HepG2 (cell line): Measurements from ENCODE around the gene SLIT3. TPM values are rescaled to one million over a fixed set of nuclear protein-coding genes. Genes with fewer than 3 reads are reported as not detected.

Experiments
- ATAC-seq: fragments of 200-7000 bp; cut with Tn5 transposase; 3 replicates; pipeline ENCODE4 v1.9.1; 2020; ENCODE audit warnings: mild to moderate bottlenecking, moderate library complexity
- BruUV-seq: library from RNA; stranded (reverse); fragments of 400-500 nt; replicated peaks from 2 replicates; lab custom pipeline; 2021; lab: Mats Ljungman, UMichigan
- CTCF ChIA-PET: fragments of 300-600 bp; formaldehyde crosslinking; extraction: SDS; loops from one replicate; lab custom pipeline; 2021; ENCODE audit warnings: low total read pairs, inconsistent platforms, low intra/inter-chr PET ratio; lab: Yijun Ruan, JAX
- POLR2A ChIA-PET: fragments of 350-600 bp; sonication (Branson Sonifier 250); formaldehyde crosslinking; loops from one replicate; lab custom pipeline; 2020; ENCODE audit warnings: antibody characterized with exemption, inconsistent platforms; lab: Yijun Ruan, JAX
- DNase-seq: peaks from one replicate; pipeline ENCODE4 v3.0.0-alpha.2; 2015; ENCODE audit warnings: low spot score
- FAIRE-seq: peaks from 3 replicates; lab custom pipeline; 2011; peaks lifted over from hg19 to GRCh38; lab: Jason Lieb, UNC
- H2AFZ ChIP-seq: one replicate; pipeline ENCODE4 v1.6.1; 2011; ENCODE audit warnings: low read length, inconsistent platforms
- H3K27ac ChIP-seq: fragments of 300-600 bp; 3 replicates; pipeline ENCODE4 v1.8.0; 2011; ENCODE audit warnings: mixed run types, mild to moderate bottlenecking, mixed read lengths, low read length, inconsistent platforms; ENCODE audit not compliant: insufficient read depth; ENCODE audit errors: extremely low read length
- H3K27me3 ChIP-seq, 2 experiments: fragments of 200-600 bp in 1 of 2; 2 replicates in 1 of 2; 3 replicates in 1 of 2; pipeline versions ENCODE4 v1.6.0 to v1.8.0; 2011; ENCODE audit warnings: low read length in 2 of 2, mild to moderate bottlenecking in 2 of 2, moderate library complexity in 2 of 2, inconsistent platforms in 1 of 2; ENCODE audit not compliant: insufficient read depth in 2 of 2, control insufficient read depth in 1 of 2
- H3K36me3 ChIP-seq, 2 experiments: fragments of 200-600 bp in 1 of 2; replicated peaks in 1 of 2; 2 replicates in 1 of 2; 3 replicates in 1 of 2; pipeline versions ENCODE4 v1.5.1 to v1.8.0; 2011; ENCODE audit warnings: low read length in 2 of 2, inconsistent platforms in 1 of 2; ENCODE audit not compliant: insufficient read depth in 2 of 2, control insufficient read depth in 1 of 2
- H3K4me1 ChIP-seq: 2 replicates; pipeline ENCODE4 v1.5.1; 2012; ENCODE audit warnings: low read length, inconsistent platforms; ENCODE audit not compliant: insufficient read depth
- H3K4me2 ChIP-seq: 2 replicates; pipeline ENCODE4 v1.6.0; 2011; ENCODE audit warnings: low read depth, low read length, inconsistent platforms
- H3K4me3 ChIP-seq, 3 experiments: fragments of 200-600 bp in 1 of 3; sonication (generic), shearing (Covaris generic) in 1 of 3; replicated peaks in 1 of 3; 2 replicates each; pipeline ENCODE4 v1.5.1; 2011 to 2016; ENCODE audit warnings: low read length in 3 of 3, inconsistent platforms in 2 of 3, low read depth in 2 of 3, mild to moderate bottlenecking in 2 of 3, control low read depth in 1 of 3, mixed read lengths in 1 of 3; ENCODE audit not compliant: insufficient read depth in 1 of 3
- H3K79me2 ChIP-seq: one replicate; pipeline ENCODE4 v1.6.1; 2011; ENCODE audit warnings: low read length, inconsistent platforms; ENCODE audit not compliant: insufficient read depth
- H3K9ac ChIP-seq: 2 replicates; pipeline ENCODE4 v1.6.0; 2011; ENCODE audit warnings: mild to moderate bottlenecking, low read depth, low read length, inconsistent platforms; ENCODE audit not compliant: insufficient read depth
- H3K9me3 ChIP-seq: 2 replicates; pipeline ENCODE4 v1.5.1; 2012; ENCODE audit warnings: mild to moderate bottlenecking, low read length
- H4K20me1 ChIP-seq: 2 replicates; pipeline ENCODE4 v1.6.0; 2011; ENCODE audit warnings: inconsistent platforms, mild to moderate bottlenecking, low read length, moderate library complexity; ENCODE audit not compliant: insufficient read depth
- ATF1 ChIP-seq: IDR thresholded peaks from 2 replicates; pipeline ENCODE4 v1.6.1; 2016; ENCODE audit warnings: mild to moderate bottlenecking, control low read depth
- CCDC6 ChIP-seq: sonication (generic); formaldehyde crosslinking; IDR thresholded peaks from 2 replicates; pipeline ENCODE4 v1.8.1; 2022; ENCODE audit warnings: mild to moderate bottlenecking, missing genetic modification reagents, moderate library complexity
- CREB1 ChIP-seq, 2 experiments: fragments of 450-650 bp in 1 of 2; IDR thresholded peaks; 2 replicates each; pipeline ENCODE4 v1.6.1; 2016 to 2017; ENCODE audit warnings: control low read depth in 1 of 2, mild to moderate bottlenecking in 1 of 2, missing compliant biosample characterization in 1 of 2, missing genetic modification characterization in 1 of 2
- GABPB1 ChIP-seq: IDR thresholded peaks from 2 replicates; pipeline ENCODE4 v1.6.1; 2016; ENCODE audit warnings: mild to moderate bottlenecking, missing genetic modification reagents, moderate library complexity, missing compliant biosample characterization
- MXD4 ChIP-seq: IDR thresholded peaks from 2 replicates; pipeline ENCODE4 v1.6.1; 2016; ENCODE audit warnings: mild to moderate bottlenecking, missing biosample characterization, missing genetic modification reagents
- SIN3B ChIP-seq: fragments of 150-350 bp; IDR thresholded peaks from 2 replicates; pipeline ENCODE4 v1.6.1; 2014; ENCODE audit warnings: low read length
- THYN1 ChIP-seq: sonication (generic); formaldehyde crosslinking; IDR thresholded peaks from 2 replicates; pipeline ENCODE4 v1.8.1; 2023; ENCODE audit warnings: low read depth, mild to moderate bottlenecking, moderate library complexity, missing genetic modification reagents, borderline replicate concordance
- ZMYM4 ChIP-seq: sonication (generic); formaldehyde crosslinking; IDR thresholded peaks from 2 replicates; pipeline ENCODE4 v1.8.1; 2023; ENCODE audit warnings: mild to moderate bottlenecking, missing genetic modification reagents
- ZNF180 ChIP-seq: sonication (generic); formaldehyde crosslinking; IDR thresholded peaks from 2 replicates; pipeline ENCODE4 v1.4.0; 2020; ENCODE audit warnings: low read depth, missing genetic modification reagents, borderline replicate concordance
- ZNF230 ChIP-seq: sonication (generic); formaldehyde crosslinking; IDR thresholded peaks from 2 replicates; pipeline ENCODE4 v1.4.0; 2020; ENCODE audit warnings: mild to moderate bottlenecking, missing genetic modification reagents
- ZNF512B ChIP-seq: sonication (generic); formaldehyde crosslinking; IDR thresholded peaks from 2 replicates; pipeline ENCODE4 v1.5.1; 2020; ENCODE audit warnings: missing genetic modification reagents, mild to moderate bottlenecking, borderline replicate concordance
- WGBS: methylation state at CpG from one replicate; pipeline ENCODE4 v1.1.6; 2017; ENCODE audit warnings: low lambda C conversion rate; 5-methylcytosine and 5-hydroxymethylcytosine counted together
- in situ Hi-C: cut with HindIII; loops from 2 replicates; pipeline ENCODE4 v1.10.0; 2017; ENCODE audit warnings: low pct_unique_long_range_greater_than_20kb; ENCODE audit not compliant: extremely low pct_ligation_motif_present
- intact Hi-C: fragments of 100-400 bp; cut with micrococcal nuclease; formaldehyde crosslinking; loops from one replicate; pipeline ENCODE4 v1.10.0; 2022; ENCODE audit not compliant: unreplicated experiment
- polyA plus RNA-seq, 8 experiments: library from polyadenylated mRNA; depleted of rRNA in 3 of 8; stranded (reverse) in 7 of 8; unstranded in 1 of 8; fragments of >200 nt; fragmentation: Illumina TruSeq in 4 of 8; extraction: Trizol in 4 of 8; gene quantifications; 2 replicates each; pipeline versions ENCODE4 v1.2.1 to v1.2.3, GENCODE V29; 2011 to 2016; ENCODE audit warnings: low read depth in 4 of 8, missing spikeins in 1 of 8, mixed read lengths in 1 of 8; ENCODE audit not compliant: insufficient read depth in 1 of 8
- total RNA-seq, 5 experiments: library from RNA; depleted of rRNA; stranded (reverse); fragments of >200 nt; fragmentation: Illumina TruSeq; extraction: Trizol; gene quantifications; 2 replicates each; pipeline ENCODE4 v1.2.3, GENCODE V29; 2016; ENCODE audit warnings: low read depth in 1 of 5
- TF ChIP-seq, protein P1 (sequence below): sonication (generic); formaldehyde crosslinking; IDR thresholded peaks from 2 replicates; pipeline ENCODE4 v1.8.1; 2023; ENCODE audit warnings: missing genetic modification reagents, inconsistent platforms, borderline replicate concordance

The SLIT3 gene
- total and polyA plus RNA-seq, 2 of the 13 experiments (the other 11 are each of a cell fraction or from before 2014, with no cell fraction given), result not detected

- ChIA-PET CTCF (no interaction called here), POLR2A (no interaction called here)
- no peak overlapping the region for H2AFZ ChIP-seq
- no peaks in the 10 kb centered on the region; a peak in 1 of 5 replicates for H3K27me3 ChIP-seq
- intact Hi-C loops (no loop called here), in situ Hi-C loops (no loop called here)
- BruUV-seq, result no TSS peak
- no peaks in the 10 kb centered on the region for H3K79me2 ChIP-seq
- TF ChIP-seq CREB1 (IDR thresholded peaks at IDR 0.05) (0 out of 2 replicates have a peak, but pooled peaks have one; percentile 3), CREB1 (CRISPR knock-in tag; IDR thresholded peaks at IDR 0.05) (no peak), THYN1 (no peak), ATF1 (no peak)
- ATAC-seq (no peak), FAIRE-seq (no peak), DNase-seq (no peak)
- no peak overlapping the region for H3K4me3 ChIP-seq
- no peaks in the 10 kb centered on the region for H3K9me3 ChIP-seq
- H3K27ac ChIP-seq, result no peak overlapping the region
- no peaks in the 10 kb centered on the region for H4K20me1 ChIP-seq
- H3K9ac ChIP-seq, result no peak overlapping the region
- WGBS, result 0% methylated on average over 2 of the region's 4 CpGs
- no peaks in the 10 kb centered on the region for H3K4me1 ChIP-seq
- no peaks in the 10 kb centered on the region; a peak in 1 of 5 replicates for H3K36me3 ChIP-seq
- H3K4me2 ChIP-seq, result no peak overlapping the region
Observed at GRCh38 chr5:169291877-169292276, 9.1 kb downstream of the SLIT3 start.

GRCh38 chr5:169290895-169291294 is 10.0 kb downstream of the SLIT3 start:
- BruUV-seq, result no TSS peak
- POLR2A ChIA-PET, result no interaction called here
- no peaks in the 10 kb centered on the region for H3K79me2 ChIP-seq
- WGBS, result 10% methylated on average over 6 of the region's 6 CpGs
- no peak for TF ChIP-seq CCDC6 (CRISPR knock-in tag)
- TF ChIP-seq SIN3B, result no peak
- no peak for TF ChIP-seq ZNF230 (CRISPR knock-in tag)
- TF ChIP-seq GABPB1 (CRISPR knock-in tag), result no peak
- no peak for TF ChIP-seq ZMYM4 (CRISPR knock-in tag)
- TF ChIP-seq, protein P1, sequence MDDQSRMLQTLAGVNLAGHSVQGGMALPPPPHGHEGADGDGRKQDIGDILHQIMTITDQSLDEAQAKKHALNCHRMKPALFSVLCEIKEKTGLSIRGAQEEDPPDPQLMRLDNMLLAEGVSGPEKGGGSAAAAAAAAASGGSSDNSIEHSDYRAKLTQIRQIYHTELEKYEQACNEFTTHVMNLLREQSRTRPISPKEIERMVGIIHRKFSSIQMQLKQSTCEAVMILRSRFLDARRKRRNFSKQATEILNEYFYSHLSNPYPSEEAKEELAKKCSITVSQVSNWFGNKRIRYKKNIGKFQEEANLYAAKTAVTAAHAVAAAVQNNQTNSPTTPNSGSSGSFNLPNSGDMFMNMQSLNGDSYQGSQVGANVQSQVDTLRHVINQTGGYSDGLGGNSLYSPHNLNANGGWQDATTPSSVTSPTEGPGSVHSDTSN (CRISPR knock-in tag), result no peak
- TF ChIP-seq ZNF512B (CRISPR knock-in tag), result no peak
- TF ChIP-seq MXD4 (CRISPR knock-in tag), result no peak
- TF ChIP-seq ZNF180 (CRISPR knock-in tag), result no peak
- no peak overlapping the region for H2AFZ ChIP-seq
- no peaks in the 10 kb centered on the region; a peak in 1 of 5 replicates for H3K27me3 ChIP-seq
- no peak overlapping the region for H3K4me3 ChIP-seq
- H3K9ac ChIP-seq, result no peak overlapping the region
- no peaks in the 10 kb centered on the region for H3K9me3 ChIP-seq
- no peaks in the 10 kb centered on the region for H4K20me1 ChIP-seq
- no peak for FAIRE-seq
- no peak overlapping the region for H3K27ac ChIP-seq
- intact Hi-C loops (no loop called here), in situ Hi-C loops (no loop called here)
- CTCF ChIA-PET, result no interaction called here
- no peak for ATAC-seq
- no peaks in the 10 kb centered on the region; a peak in 1 of 5 replicates for H3K36me3 ChIP-seq
- H3K4me1 ChIP-seq, result no peaks in the 10 kb centered on the region
- no peak for DNase-seq
- H3K4me2 ChIP-seq, result no peak overlapping the region
